BE2C (cell line): ENCODE results near the gene DPYD.

Source experiments
- DNase-seq: peaks from one replicate; pipeline ENCODE4 v3.0.0-alpha.2; 2020
- H3K27me3 ChIP-seq: fragments of 250-450 bp; sonication (Bioruptor Pico); 2 replicates; pipeline ENCODE4 v1.5.1; 2020; ENCODE audit warnings: mild to moderate bottlenecking
- H3K36me3 ChIP-seq: fragments of 250-450 bp; sonication (Bioruptor Pico); 2 replicates; pipeline ENCODE4 v1.5.1; 2020; ENCODE audit warnings: mild to moderate bottlenecking
- H3K4me1 ChIP-seq: fragments of 250-450 bp; sonication (Bioruptor Pico); 2 replicates; pipeline ENCODE4 v1.5.1; 2020
- H3K4me3 ChIP-seq: 2 replicates; pipeline ENCODE4 v1.5.1; 2011; ENCODE audit warnings: low read depth, low read length
- H3K9me3 ChIP-seq: fragments of 250-450 bp; sonication (Bioruptor Pico); 2 replicates; pipeline ENCODE4 v1.5.1; 2020
- CTCF ChIP-seq: IDR thresholded peaks from 2 replicates; pipeline ENCODE4 v1.5.1; 2012; ENCODE audit warnings: mild to moderate bottlenecking, low read depth, low read length

Gene DPYD

GRCh38 chr1:97869441-97869840 is 51.4 kb downstream of the DPYD start:
- H3K27me3 ChIP-seq = no peaks in the 10 kb centered on the region
- TF ChIP-seq CTCF = no peak
- no peaks in the 10 kb centered on the region for H3K36me3 ChIP-seq

GRCh38 chr1:97867127-97867526 is 53.7 kb downstream of the DPYD start:
- no peak for TF ChIP-seq CTCF
- Histone ChIP-seq H3K4me1 (peaks cover 8% of the 10 kb centered on the region), H3K27me3 (no peaks in the 10 kb centered on the region), H3K9me3 (no peaks in the 10 kb centered on the region), H3K4me3 (no peak overlapping the region), H3K36me3 (no peaks in the 10 kb centered on the region)
- no peak for DNase-seq

More at GRCh38 chr1:97869441-97869840, 51.4 kb downstream of the DPYD start:
- H3K9me3 ChIP-seq = no peaks in the 10 kb centered on the region
- DNase-seq = no peak
- peaks cover 8% of the 10 kb centered on the region for H3K4me1 ChIP-seq
- H3K4me3 ChIP-seq = no peak overlapping the region

DNA sequence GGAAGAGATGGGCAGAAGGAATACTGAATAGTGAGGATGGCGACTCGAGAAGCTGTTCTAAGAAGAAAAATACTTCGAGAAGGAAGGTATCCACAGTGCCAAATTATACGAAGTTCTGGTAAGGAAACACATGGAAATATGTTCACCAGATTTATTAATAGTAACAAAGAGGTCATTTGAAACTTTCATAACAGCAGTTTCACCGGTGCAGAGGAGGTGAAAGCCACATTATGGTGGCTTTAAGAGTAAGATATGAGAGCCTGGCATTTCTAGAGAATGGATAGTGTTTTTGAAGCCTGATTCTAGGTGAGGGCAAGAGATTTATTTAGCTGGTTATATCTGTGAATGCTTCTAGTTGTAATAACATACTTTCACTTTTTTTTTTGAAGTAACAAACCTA is 56.2 kb downstream of the DPYD start:
- TF ChIP-seq CTCF = no peak
- Histone ChIP-seq H3K4me3 (no peak overlapping the region), H3K9me3 (no peaks in the 10 kb centered on the region), H3K36me3 (no peaks in the 10 kb centered on the region), H3K27me3 (no peaks in the 10 kb centered on the region), H3K4me1 (peaks cover 2% of the 10 kb centered on the region)
- no peak for DNase-seq

- Histone ChIP-seq H3K27me3 (no peaks in the 10 kb centered on the region), H3K9me3 (no peaks in the 10 kb centered on the region), H3K36me3 (peaks cover 5% of the 10 kb centered on the region; the same call in 1 of the 2 replicates), H3K4me1 (peaks cover 5% of the 10 kb centered on the region), H3K4me3 (no peak overlapping the region)
- no peak for DNase-seq
- TF ChIP-seq CTCF = no peak
Observed at GRCh38 chr1:97853221-97853620, 67.6 kb downstream of the DPYD start.

DNA sequence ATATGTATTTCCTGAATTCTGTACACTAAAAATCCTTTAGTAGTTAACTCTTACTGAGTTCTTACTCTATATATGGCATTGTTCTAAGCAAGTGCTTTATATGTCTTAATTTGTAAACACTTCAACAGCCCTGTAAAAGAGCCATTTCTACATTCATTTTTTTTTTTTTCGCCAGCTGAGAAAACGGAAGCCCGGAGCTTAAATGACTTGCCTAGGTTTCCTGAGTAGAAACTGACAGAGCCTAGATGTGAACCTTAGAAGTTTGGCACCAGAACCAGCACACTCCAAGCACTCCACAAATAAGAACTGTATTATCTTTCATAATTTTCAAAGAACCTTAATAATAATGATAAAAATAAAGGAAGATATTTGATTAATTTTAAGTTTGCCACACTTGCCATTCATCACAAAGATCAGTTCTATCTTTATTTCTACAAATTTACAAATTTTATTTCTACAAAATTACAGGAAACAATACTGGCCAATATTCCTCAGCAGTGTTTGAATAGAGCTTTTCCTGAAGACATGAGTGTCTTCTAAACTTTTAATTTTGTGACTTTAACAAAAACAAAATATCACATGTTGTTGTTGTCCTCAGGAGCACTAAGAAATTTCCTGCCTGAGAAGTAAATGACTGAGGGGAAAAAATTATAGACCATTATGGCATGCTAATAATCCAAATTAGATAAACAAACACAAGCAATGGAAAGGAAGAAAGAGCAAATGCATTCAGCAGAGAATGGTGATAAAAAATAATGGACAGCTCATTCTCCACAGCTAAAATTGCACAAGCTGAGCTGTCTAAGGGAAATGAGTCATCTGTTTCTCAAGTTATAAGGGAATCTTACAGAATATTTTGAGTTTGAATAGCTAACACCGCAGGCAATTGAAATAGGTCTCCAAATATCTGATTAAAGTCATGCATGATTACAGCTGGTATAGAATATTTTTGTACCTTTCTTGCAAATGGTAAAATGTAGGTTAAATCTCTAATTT is 71.2 kb downstream of the DPYD start:
- Histone ChIP-seq H3K9me3 (no peaks in the 10 kb centered on the region), H3K36me3 (peaks cover 12% of the 10 kb centered on the region), H3K4me1 (peaks cover 6% of the 10 kb centered on the region), H3K4me3 (no peak overlapping the region), H3K27me3 (no peaks in the 10 kb centered on the region)
- no peak for TF ChIP-seq CTCF
- DNase-seq = no peak

GRCh38 chr1:97845805-97846204 is 75.0 kb downstream of the DPYD start:
- DNase-seq = no peak
- TF ChIP-seq CTCF = no peak
- Histone ChIP-seq H3K4me3 (no peak overlapping the region), H3K27me3 (no peaks in the 10 kb centered on the region), H3K9me3 (no peaks in the 10 kb centered on the region), H3K4me1 (peaks cover 26% of the 10 kb centered on the region), H3K36me3 (peaks cover 10% of the 10 kb centered on the region)
